ENCODE results near the gene MBNL1. TPM values are rescaled to one million over a fixed set of nuclear protein-coding genes. Genes with fewer than 3 reads are reported as not detected.

MBNL1 gene
- total and polyA plus RNA-seq, 4 donors = 17.1 to 110 (median 62.3) TPM

DNA sequence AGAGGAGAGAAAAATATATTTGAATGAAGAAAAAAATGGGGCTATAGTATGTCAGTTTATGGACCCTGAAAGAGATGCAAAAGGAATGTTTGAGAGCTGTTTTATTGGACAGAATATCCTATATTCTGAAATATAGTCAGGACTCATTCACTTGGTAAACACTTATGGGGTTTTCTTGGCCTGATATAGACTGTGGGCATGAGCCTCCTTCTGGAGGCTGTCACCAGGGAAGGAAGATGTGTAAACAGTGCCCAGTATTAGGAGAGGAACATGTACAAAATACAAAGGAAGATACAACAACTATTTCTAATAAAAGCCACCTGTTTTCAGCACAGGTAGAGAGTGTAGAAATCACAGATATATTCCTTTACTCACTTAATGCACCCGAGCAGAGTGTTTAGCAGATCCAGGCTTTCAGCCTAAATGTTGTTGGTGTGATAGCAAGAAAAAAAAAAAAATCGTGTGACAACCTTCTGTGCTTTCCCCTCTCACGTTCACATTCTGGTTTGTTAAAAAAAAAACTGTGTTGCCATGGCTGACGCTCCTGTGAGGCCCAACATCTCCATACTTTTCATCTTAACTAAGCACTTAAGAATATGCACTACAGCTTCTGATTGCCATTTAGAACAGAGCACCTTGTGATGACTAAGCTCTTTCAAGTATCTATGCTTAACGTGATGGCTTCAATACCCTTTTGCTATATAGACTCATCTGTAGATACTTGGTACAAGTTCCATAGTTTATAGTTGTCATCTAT lies 134.1 kb downstream of the MBNL1 start:
- no peak overlapping the region for H3K9ac ChIP-seq (ENCODE audit: low read depth in 1 of 2, low read length in 2 of 2)
- no peak overlapping the region for H3K4me3 ChIP-seq (ENCODE audit: low read depth in 1 of 3, low read length in 3 of 3)
- H3K36me3 ChIP-seq (ENCODE audit: control insufficient read depth in 4 of 4, insufficient read depth in 3 of 4, low read depth in 1 of 4, low read length in 3 of 4) = no peaks in the 10 kb centered on the region
- H3K4me1 ChIP-seq (ENCODE audit: control insufficient read depth in 4 of 4, insufficient read depth in 4 of 4, low read length in 3 of 4) = peaks cover 0 to 21% (median 2%) of the 10 kb centered on the region in 4 donors
- DNase-seq (ENCODE audit: low spot score) = no peak
- H3K27me3 ChIP-seq (ENCODE audit: control insufficient read depth in 4 of 4, insufficient read depth in 4 of 4, low read length in 3 of 4) = no peaks in the 10 kb centered on the region
- no peaks in the 10 kb centered on the region for H3K9me3 ChIP-seq (ENCODE audit: control insufficient read depth in 4 of 4, low read length in 3 of 4)
- no peak overlapping the region for H3K27ac ChIP-seq (ENCODE audit: low read depth in 1 of 2, low read length in 2 of 2)
- WGBS = 73% methylated on average over 5 of the region's 5 CpGs
- TF ChIP-seq NR2F2 (IDR thresholded peaks at IDR 0.05) (no peak), RAD21 (IDR thresholded peaks at IDR 0.05) (no peak), SP1 (IDR thresholded peaks at IDR 0.05) (no peak), HNF4G (IDR thresholded peaks at IDR 0.05) (no peak), EGR1 (IDR thresholded peaks at IDR 0.05; ENCODE audit: low read depth in 2 of 2) (no peak), FOXA2 (IDR thresholded peaks at IDR 0.05) (no peak), GABPA (IDR thresholded peaks at IDR 0.05 in 1 of 2, conservative IDR thresholded peaks at IDR 0.05 in 1 of 2) (no peak), FOXA1 (IDR thresholded peaks at IDR 0.05) (no peak), TAF1 (conservative IDR thresholded peaks at IDR 0.05) (no peak), JUND (IDR thresholded peaks at IDR 0.05) (no peak), YY1 (IDR thresholded peaks at IDR 0.05) (no peak), HNF4A (conservative IDR thresholded peaks at IDR 0.05) (no peak), RXRA (IDR thresholded peaks at IDR 0.05) (no peak)
- TF ChIP-seq, protein P1, sequence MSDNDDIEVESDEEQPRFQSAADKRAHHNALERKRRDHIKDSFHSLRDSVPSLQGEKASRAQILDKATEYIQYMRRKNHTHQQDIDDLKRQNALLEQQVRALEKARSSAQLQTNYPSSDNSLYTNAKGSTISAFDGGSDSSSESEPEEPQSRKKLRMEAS (IDR thresholded peaks at IDR 0.05) = no peak
- TF ChIP-seq, protein P2, sequence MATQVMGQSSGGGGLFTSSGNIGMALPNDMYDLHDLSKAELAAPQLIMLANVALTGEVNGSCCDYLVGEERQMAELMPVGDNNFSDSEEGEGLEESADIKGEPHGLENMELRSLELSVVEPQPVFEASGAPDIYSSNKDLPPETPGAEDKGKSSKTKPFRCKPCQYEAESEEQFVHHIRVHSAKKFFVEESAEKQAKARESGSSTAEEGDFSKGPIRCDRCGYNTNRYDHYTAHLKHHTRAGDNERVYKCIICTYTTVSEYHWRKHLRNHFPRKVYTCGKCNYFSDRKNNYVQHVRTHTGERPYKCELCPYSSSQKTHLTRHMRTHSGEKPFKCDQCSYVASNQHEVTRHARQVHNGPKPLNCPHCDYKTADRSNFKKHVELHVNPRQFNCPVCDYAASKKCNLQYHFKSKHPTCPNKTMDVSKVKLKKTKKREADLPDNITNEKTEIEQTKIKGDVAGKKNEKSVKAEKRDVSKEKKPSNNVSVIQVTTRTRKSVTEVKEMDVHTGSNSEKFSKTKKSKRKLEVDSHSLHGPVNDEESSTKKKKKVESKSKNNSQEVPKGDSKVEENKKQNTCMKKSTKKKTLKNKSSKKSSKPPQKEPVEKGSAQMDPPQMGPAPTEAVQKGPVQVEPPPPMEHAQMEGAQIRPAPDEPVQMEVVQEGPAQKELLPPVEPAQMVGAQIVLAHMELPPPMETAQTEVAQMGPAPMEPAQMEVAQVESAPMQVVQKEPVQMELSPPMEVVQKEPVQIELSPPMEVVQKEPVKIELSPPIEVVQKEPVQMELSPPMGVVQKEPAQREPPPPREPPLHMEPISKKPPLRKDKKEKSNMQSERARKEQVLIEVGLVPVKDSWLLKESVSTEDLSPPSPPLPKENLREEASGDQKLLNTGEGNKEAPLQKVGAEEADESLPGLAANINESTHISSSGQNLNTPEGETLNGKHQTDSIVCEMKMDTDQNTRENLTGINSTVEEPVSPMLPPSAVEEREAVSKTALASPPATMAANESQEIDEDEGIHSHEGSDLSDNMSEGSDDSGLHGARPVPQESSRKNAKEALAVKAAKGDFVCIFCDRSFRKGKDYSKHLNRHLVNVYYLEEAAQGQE (IDR thresholded peaks at IDR 0.05) = no peak
- TF ChIP-seq, protein P3, sequence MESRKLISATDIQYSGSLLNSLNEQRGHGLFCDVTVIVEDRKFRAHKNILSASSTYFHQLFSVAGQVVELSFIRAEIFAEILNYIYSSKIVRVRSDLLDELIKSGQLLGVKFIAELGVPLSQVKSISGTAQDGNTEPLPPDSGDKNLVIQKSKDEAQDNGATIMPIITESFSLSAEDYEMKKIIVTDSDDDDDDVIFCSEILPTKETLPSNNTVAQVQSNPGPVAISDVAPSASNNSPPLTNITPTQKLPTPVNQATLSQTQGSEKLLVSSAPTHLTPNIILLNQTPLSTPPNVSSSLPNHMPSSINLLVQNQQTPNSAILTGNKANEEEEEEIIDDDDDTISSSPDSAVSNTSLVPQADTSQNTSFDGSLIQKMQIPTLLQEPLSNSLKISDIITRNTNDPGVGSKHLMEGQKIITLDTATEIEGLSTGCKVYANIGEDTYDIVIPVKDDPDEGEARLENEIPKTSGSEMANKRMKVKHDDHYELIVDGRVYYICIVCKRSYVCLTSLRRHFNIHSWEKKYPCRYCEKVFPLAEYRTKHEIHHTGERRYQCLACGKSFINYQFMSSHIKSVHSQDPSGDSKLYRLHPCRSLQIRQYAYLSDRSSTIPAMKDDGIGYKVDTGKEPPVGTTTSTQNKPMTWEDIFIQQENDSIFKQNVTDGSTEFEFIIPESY (IDR thresholded peaks at IDR 0.05) = no peak
- TF ChIP-seq, protein P4, sequence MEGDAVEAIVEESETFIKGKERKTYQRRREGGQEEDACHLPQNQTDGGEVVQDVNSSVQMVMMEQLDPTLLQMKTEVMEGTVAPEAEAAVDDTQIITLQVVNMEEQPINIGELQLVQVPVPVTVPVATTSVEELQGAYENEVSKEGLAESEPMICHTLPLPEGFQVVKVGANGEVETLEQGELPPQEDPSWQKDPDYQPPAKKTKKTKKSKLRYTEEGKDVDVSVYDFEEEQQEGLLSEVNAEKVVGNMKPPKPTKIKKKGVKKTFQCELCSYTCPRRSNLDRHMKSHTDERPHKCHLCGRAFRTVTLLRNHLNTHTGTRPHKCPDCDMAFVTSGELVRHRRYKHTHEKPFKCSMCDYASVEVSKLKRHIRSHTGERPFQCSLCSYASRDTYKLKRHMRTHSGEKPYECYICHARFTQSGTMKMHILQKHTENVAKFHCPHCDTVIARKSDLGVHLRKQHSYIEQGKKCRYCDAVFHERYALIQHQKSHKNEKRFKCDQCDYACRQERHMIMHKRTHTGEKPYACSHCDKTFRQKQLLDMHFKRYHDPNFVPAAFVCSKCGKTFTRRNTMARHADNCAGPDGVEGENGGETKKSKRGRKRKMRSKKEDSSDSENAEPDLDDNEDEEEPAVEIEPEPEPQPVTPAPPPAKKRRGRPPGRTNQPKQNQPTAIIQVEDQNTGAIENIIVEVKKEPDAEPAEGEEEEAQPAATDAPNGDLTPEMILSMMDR (IDR thresholded peaks at IDR 0.05; ENCODE audit: low read depth, low read length, missing input control) = no peak
- TF ChIP-seq, protein P5, sequence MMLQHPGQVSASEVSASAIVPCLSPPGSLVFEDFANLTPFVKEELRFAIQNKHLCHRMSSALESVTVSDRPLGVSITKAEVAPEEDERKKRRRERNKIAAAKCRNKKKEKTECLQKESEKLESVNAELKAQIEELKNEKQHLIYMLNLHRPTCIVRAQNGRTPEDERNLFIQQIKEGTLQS (IDR thresholded peaks at IDR 0.05) = no peak

All from liver (tissue), 9 donors.